ENCODE results near the gene PRR9.

The PRR9 gene

GRCh38 chr1:153265457-153265856 lies 48.1 kb downstream of the PRR9 start:
- no peak for DNase-seq (ENCODE audit: low read depth)

Measured in stimulated activated CD8-positive, alpha-beta memory T cell treated with anti-CD3 and anti-CD28 coated beads, Interleukin-12 subunit alpha, Interleukin-12 subunit beta, amount 100 ng/mL, for 1 hour (primary cell).